RWPE2 (cell line): Measurements from ENCODE around the gene SYTL2.

Experiments
- ATAC-seq: fragments of 200-7000 bp; cut with Tn5 transposase; 3 replicates; pipeline ENCODE4 v1.9.1; 2021; ENCODE audit warnings: low read depth
- DNase-seq: peaks from one replicate; pipeline ENCODE4 v3.0.0-alpha.2; 2020; ENCODE audit warnings: low spot score
- H3K27ac ChIP-seq: fragments of 450-650 bp; 2 replicates; pipeline ENCODE4 v1.5.1; 2017; ENCODE audit warnings: mild to moderate bottlenecking; ENCODE audit not compliant: poor library complexity, severe bottlenecking
- H3K27me3 ChIP-seq: fragments of 250-450 bp; sonication (Bioruptor Pico); 2 replicates; pipeline ENCODE4 v1.5.1; 2021; ENCODE audit warnings: mild to moderate bottlenecking, moderate library complexity; ENCODE audit not compliant: insufficient read depth, poor library complexity, severe bottlenecking
- H3K36me3 ChIP-seq: fragments of 250-450 bp; sonication (Bioruptor Pico); 2 replicates; pipeline ENCODE4 v1.5.1; 2020; ENCODE audit warnings: low read depth, mild to moderate bottlenecking, moderate library complexity
- H3K4me1 ChIP-seq: fragments of 250-450 bp; sonication (Bioruptor Pico); 2 replicates; pipeline ENCODE4 v1.5.1; 2021; ENCODE audit warnings: mild to moderate bottlenecking, moderate library complexity; ENCODE audit not compliant: insufficient read depth, poor library complexity, severe bottlenecking
- H3K4me3 ChIP-seq: fragments of 250-450 bp; sonication (Bioruptor Pico); 2 replicates; pipeline ENCODE4 v1.5.1; 2021; ENCODE audit warnings: mild to moderate bottlenecking, moderate library complexity; ENCODE audit not compliant: severe bottlenecking
- H3K9me3 ChIP-seq: fragments of 250-450 bp; sonication (Bioruptor Pico); 2 replicates; pipeline ENCODE4 v1.5.1; 2021; ENCODE audit warnings: mild to moderate bottlenecking, moderate library complexity; ENCODE audit not compliant: severe bottlenecking
- TF ChIP-seq, protein P1 (sequence below): fragments of 450-650 bp; IDR thresholded peaks from one replicate; pipeline ENCODE4 v1.5.1; 2017; ENCODE audit warnings: mild to moderate bottlenecking, moderate library complexity; ENCODE audit not compliant: poor library complexity, severe bottlenecking

Gene SYTL2

DNA sequence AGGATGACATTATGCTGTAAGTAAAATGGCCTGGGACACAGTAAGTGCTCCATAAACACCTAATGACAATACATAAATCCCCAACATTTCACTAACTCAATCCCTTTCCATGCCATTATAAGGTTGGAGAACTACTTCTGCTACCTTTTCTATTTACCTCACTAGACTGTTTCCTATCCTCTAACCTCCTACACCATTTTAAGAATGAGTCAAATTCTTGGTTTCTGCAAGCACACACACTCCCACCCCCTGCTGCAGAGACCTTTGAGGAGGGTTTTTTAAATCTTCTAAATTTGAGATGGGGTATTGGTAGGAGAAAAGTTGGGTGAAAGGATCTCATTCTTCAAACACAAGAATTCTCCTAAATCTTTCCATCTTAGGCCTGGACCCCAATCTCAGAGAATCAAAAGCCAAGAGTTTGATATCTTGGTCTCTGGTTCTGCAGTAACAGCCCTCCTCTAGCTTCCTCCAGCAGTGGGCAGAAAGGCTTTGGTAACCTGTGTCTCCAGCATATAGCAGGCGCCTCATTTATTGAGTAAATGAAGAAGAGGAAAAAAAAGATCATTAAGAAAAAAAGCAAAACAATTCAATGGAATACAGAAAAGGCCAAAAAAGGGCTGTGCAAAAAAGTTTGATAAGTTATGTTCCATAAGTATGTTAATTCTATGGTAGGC is 42.3 kb downstream of the SYTL2 start:
- H3K36me3 ChIP-seq = no peaks in the 10 kb centered on the region
- no peak overlapping the region for H3K4me3 ChIP-seq
- no peaks in the 10 kb centered on the region for H3K4me1 ChIP-seq
- TF ChIP-seq, protein P1, sequence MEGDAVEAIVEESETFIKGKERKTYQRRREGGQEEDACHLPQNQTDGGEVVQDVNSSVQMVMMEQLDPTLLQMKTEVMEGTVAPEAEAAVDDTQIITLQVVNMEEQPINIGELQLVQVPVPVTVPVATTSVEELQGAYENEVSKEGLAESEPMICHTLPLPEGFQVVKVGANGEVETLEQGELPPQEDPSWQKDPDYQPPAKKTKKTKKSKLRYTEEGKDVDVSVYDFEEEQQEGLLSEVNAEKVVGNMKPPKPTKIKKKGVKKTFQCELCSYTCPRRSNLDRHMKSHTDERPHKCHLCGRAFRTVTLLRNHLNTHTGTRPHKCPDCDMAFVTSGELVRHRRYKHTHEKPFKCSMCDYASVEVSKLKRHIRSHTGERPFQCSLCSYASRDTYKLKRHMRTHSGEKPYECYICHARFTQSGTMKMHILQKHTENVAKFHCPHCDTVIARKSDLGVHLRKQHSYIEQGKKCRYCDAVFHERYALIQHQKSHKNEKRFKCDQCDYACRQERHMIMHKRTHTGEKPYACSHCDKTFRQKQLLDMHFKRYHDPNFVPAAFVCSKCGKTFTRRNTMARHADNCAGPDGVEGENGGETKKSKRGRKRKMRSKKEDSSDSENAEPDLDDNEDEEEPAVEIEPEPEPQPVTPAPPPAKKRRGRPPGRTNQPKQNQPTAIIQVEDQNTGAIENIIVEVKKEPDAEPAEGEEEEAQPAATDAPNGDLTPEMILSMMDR = no peak
- H3K27me3 ChIP-seq = no peaks in the 10 kb centered on the region
- ATAC-seq (no peak), DNase-seq (no peak)
- H3K27ac ChIP-seq = no peak overlapping the region
- H3K9me3 ChIP-seq = no peaks in the 10 kb centered on the region

DNA sequence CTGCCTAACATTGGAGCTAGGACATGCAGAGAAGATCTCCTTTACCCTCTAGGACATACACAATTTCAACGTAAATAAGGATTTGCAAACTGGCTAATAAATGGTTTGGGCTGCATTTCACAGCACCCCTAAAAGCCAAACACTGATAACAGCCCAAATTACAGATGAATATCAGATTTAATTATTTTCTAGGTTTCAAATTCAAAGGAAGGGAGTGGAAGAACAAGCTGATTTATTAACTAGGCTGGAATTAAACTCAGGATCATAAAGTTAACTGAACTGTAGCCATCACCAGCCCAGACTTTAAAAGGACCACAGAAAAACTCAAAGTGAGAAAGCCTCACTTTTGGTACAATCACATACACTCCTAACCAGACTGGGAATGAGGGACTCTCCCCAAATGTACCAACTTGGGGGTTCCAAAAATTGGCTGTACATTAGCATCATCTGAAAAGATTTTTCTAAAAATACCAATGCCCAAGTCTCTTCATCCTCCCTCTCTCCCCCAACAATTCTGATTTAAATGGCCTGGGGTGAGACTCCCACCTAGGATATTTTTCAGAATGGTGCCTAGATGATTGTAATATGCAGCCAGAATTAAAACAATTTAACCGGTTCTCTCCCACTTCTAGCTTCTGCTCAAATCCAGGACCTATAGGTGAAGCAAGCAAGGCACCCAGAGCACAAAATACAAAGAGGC is 43.5 kb downstream of the SYTL2 start:
- Histone ChIP-seq H3K9me3 (no peaks in the 10 kb centered on the region), H3K27ac (no peak overlapping the region), H3K27me3 (no peaks in the 10 kb centered on the region), H3K36me3 (no peaks in the 10 kb centered on the region), H3K4me3 (no peak overlapping the region), H3K4me1 (no peaks in the 10 kb centered on the region)
- TF ChIP-seq, protein P1 = no peak
- ATAC-seq (no peak), DNase-seq (no peak)

DNA sequence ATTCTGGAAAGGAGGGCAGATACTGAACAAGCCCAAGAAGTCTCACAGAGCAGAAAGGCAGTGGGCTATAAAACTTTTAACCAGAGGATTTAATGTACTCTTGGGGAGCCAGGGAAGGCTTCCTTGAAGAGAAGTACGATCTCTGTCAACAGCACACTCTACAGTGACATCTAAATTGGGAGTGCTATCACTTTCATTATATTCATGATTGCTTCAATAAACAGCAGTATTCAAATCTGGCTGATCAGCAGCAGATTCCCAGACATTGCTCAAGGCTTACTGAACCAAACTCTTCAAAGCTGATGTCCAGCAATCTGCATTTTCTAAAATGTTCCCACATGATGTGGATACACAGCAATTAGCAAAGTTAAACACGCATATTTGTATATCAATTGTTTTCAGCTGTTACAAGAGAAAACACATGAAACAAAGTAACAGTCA is 44.2 kb downstream of the SYTL2 start:
- no peaks in the 10 kb centered on the region for H3K4me1 ChIP-seq
- no peak for ATAC-seq
- H3K4me3 ChIP-seq = no peak overlapping the region
- no peak overlapping the region for H3K27ac ChIP-seq
- no peaks in the 10 kb centered on the region for H3K36me3 ChIP-seq
- TF ChIP-seq, protein P1 = no peak
- no peaks in the 10 kb centered on the region for H3K27me3 ChIP-seq
- H3K9me3 ChIP-seq = no peaks in the 10 kb centered on the region
- DNase-seq = no peak

DNA sequence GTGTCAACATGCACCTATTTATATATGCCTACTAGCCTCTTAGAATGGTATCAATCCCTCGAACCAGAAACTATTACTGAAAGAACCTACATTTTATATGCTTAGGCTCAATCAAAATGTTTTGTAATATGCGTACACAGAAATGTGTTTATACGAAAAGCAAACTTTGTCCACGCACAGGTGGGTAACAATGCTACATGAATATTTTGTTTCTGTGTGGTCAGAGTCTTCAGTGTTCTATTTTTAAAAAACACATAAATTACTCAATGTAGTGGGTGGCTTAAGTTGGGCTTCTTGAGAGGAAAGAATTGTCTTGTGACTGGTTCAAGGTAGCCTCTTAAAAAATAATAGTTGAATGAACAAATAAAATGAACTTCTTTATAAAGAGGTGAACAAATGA is 46.1 kb downstream of the SYTL2 start:
- Histone ChIP-seq H3K4me3 (no peak overlapping the region), H3K36me3 (no peaks in the 10 kb centered on the region), H3K27me3 (no peaks in the 10 kb centered on the region), H3K9me3 (no peaks in the 10 kb centered on the region), H3K4me1 (no peaks in the 10 kb centered on the region), H3K27ac (no peak overlapping the region)
- TF ChIP-seq, protein P1 = no peak
- DNase-seq = no peak
- no peak for ATAC-seq

DNA sequence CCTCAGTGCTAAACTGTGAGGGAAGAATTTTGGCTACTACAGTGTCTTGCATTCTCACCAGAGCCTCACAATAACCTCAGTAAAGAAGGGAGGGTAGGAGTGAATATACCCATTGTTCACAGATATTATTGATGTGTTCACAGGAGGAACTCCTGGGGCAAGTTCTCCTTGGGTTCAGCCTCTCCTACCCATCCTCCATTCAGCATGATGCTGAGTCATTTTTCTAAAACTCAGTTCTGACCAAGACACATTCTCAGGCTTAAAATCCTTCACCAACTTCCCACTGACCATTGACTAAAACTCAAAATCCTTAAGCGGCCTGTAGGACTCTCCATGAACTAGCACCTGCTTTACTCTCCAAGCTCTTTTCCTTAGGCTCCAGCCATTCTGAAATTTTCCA is 48.7 kb downstream of the SYTL2 start:
- Histone ChIP-seq H3K9me3 (no peaks in the 10 kb centered on the region), H3K36me3 (no peaks in the 10 kb centered on the region), H3K27ac (no peak overlapping the region), H3K4me3 (no peak overlapping the region), H3K4me1 (no peaks in the 10 kb centered on the region), H3K27me3 (no peaks in the 10 kb centered on the region)
- TF ChIP-seq, protein P1 = no peak
- ATAC-seq = no peak
- no peak for DNase-seq
